K562 (cell line): Measurements from ENCODE around the gene PIRT. TPM values are rescaled to one million over a fixed set of nuclear protein-coding genes. Genes with fewer than 3 reads are reported as not detected.

Experiments used
- ATAC-seq: fragments of 200-7000 bp; cut with Tn5 transposase; 3 replicates; pipeline ENCODE4 v1.9.1; 2020; ENCODE audit warnings: moderate library complexity
- BruUV-seq: library from RNA; stranded (reverse); fragments of 400-500 nt; replicated peaks from 2 replicates; lab custom pipeline; 2021; lab: Mats Ljungman, UMichigan
- CTCF ChIA-PET: fragments of 300-600 bp; formaldehyde crosslinking; extraction: SDS; loops from one replicate; lab custom pipeline; 2021; ENCODE audit warnings: low intra/inter-chr PET ratio; lab: Yijun Ruan, JAX
- POLR2A ChIA-PET: fragments of 300-600, 350-650 bp; sonication (Branson Sonifier 250); formaldehyde crosslinking; extraction: SDS; loops from one replicate; lab custom pipeline; 2021; ENCODE audit warnings: antibody characterized with exemption, inconsistent platforms; lab: Yijun Ruan, JAX
- DNase-seq, 4 experiments: peaks; one replicate each; pipeline versions ENCODE4 v3.0.0 to v3.0.0-alpha.2; 2011 to 2018; ENCODE audit warnings: low spot score in 3 of 4, mixed read lengths in 3 of 4; ENCODE audit errors: extremely low read depth in 1 of 4
- FAIRE-seq: peaks from 2 replicates; lab custom pipeline; 2011; peaks lifted over from hg19 to GRCh38; lab: Jason Lieb, UNC
- H2AFZ ChIP-seq: 2 replicates; pipeline ENCODE4 v1.6.0; 2011; ENCODE audit warnings: low read depth, low read length, control low read depth, inconsistent platforms
- H3K27ac ChIP-seq: fragments of 200-600 bp; 3 replicates; pipeline ENCODE4 v1.8.0; 2011; ENCODE audit warnings: low read depth, mild to moderate bottlenecking, control low read depth, inconsistent platforms, low read length, moderate library complexity, mixed read lengths; ENCODE audit errors: extremely low read depth
- H3K27me3 ChIP-seq, 2 experiments: fragments of 300-600 bp in 1 of 2; 2 replicates in 1 of 2; 3 replicates in 1 of 2; pipeline versions ENCODE4 v1.6.0 to v1.8.0; 2011; ENCODE audit warnings: inconsistent platforms in 2 of 2, low read length in 2 of 2, mild to moderate bottlenecking in 1 of 2, mixed read lengths in 1 of 2, moderate library complexity in 1 of 2; ENCODE audit not compliant: control insufficient read depth in 2 of 2, insufficient read depth in 2 of 2
- H3K36me3 ChIP-seq: fragments of 300-600 bp; 3 replicates; pipeline ENCODE4 v1.8.0; 2011; ENCODE audit warnings: mild to moderate bottlenecking, low read length, inconsistent platforms; ENCODE audit not compliant: control insufficient read depth, insufficient read depth
- H3K4me1 ChIP-seq, 2 experiments: fragments of 200-600 bp in 1 of 2; replicated peaks in 1 of 2; 2 replicates in 1 of 2; 3 replicates in 1 of 2; pipeline versions ENCODE4 v1.5.1 to v1.8.0; 2011; ENCODE audit warnings: inconsistent platforms in 2 of 2, low read length in 2 of 2, mild to moderate bottlenecking in 1 of 2, mixed read lengths in 1 of 2, moderate library complexity in 1 of 2; ENCODE audit not compliant: control insufficient read depth in 2 of 2, insufficient read depth in 2 of 2
- H3K4me2 ChIP-seq: 2 replicates; pipeline ENCODE4 v1.6.1; 2011; ENCODE audit warnings: low read length, control low read depth, inconsistent platforms, mixed read lengths; ENCODE audit not compliant: insufficient read depth
- H3K4me3 ChIP-seq: fragments of 200-600 bp; sonication (generic), shearing (Covaris generic); 2 replicates; pipeline ENCODE4 v1.5.1; 2016; ENCODE audit warnings: control low read depth, inconsistent platforms
- H3K79me2 ChIP-seq: fragments of 200-600 bp; 3 replicates; pipeline ENCODE4 v1.8.0; 2011; ENCODE audit warnings: low read length, inconsistent platforms; ENCODE audit not compliant: control insufficient read depth, insufficient read depth
- H3K9ac ChIP-seq, 2 experiments: 2 replicates each; pipeline versions ENCODE4 v1.6.0 to v1.6.1; 2011; ENCODE audit warnings: low read depth in 2 of 2, low read length in 2 of 2, control low read depth in 1 of 2, inconsistent platforms in 1 of 2, mild to moderate bottlenecking in 1 of 2, mixed read lengths in 1 of 2; ENCODE audit not compliant: insufficient read depth in 1 of 2
- H3K9me1 ChIP-seq: one replicate; pipeline ENCODE4 v1.6.0; 2011; ENCODE audit warnings: inconsistent platforms, mild to moderate bottlenecking, low read length, moderate library complexity; ENCODE audit not compliant: control insufficient read depth, insufficient read depth
- H3K9me3 ChIP-seq: replicated peaks from 2 replicates; pipeline ENCODE4 v1.5.1; 2011; ENCODE audit warnings: low read depth, low read length, inconsistent platforms; ENCODE audit not compliant: control insufficient read depth, insufficient read depth
- H4K20me1 ChIP-seq: replicated peaks from 2 replicates; pipeline ENCODE4 v1.6.1; 2011; ENCODE audit warnings: low read length, inconsistent platforms, mixed read lengths; ENCODE audit not compliant: control insufficient read depth, insufficient read depth
- GATAD2B ChIP-seq: fragments of 450-650 bp; IDR thresholded peaks from 2 replicates; pipeline ENCODE4 v1.6.1; 2017; ENCODE audit warnings: mild to moderate bottlenecking, borderline replicate concordance
- HNRNPH1 ChIP-seq: fragments of 200-400 bp; formaldehyde crosslinking; optimal IDR thresholded peaks from 2 replicates; pipeline ENCODE3; 2017; ENCODE audit warnings: low read depth, mild to moderate bottlenecking, low read length, moderate library complexity
- IRF9 ChIP-seq: fragments of 450-650 bp; IDR thresholded peaks from 2 replicates; pipeline ENCODE4 v1.6.1; 2016; ENCODE audit warnings: missing biosample characterization, missing genetic modification characterization
- NCOA6 ChIP-seq: fragments of 450-650 bp; IDR thresholded peaks from 2 replicates; pipeline ENCODE4 v1.6.1; 2017; ENCODE audit warnings: mild to moderate bottlenecking
- POLR2H ChIP-seq: IDR thresholded peaks from 2 replicates; pipeline ENCODE4 v1.6.1; 2016; ENCODE audit warnings: missing genetic modification characterization, low read depth, mild to moderate bottlenecking, control low read depth, missing compliant biosample characterization, moderate library complexity
- PURB ChIP-seq: sonication (generic); formaldehyde crosslinking; IDR thresholded peaks from 2 replicates; pipeline ENCODE4 v1.9.0; 2021; ENCODE audit warnings: low read depth, mild to moderate bottlenecking, missing genetic modification reagents
- VEZF1 ChIP-seq: fragments of 200-800 bp; sonication (Bioruptor generic); IDR thresholded peaks from 2 replicates; pipeline ENCODE4 v1.6.1; 2017; ENCODE audit warnings: missing genetic modification characterization, missing compliant biosample characterization
- ZNF263 ChIP-seq: sonication (generic); formaldehyde crosslinking; IDR thresholded peaks from 2 replicates; pipeline ENCODE4 v1.8.0; 2022; ENCODE audit warnings: mild to moderate bottlenecking, missing genetic modification reagents, borderline replicate concordance
- ZSCAN32 ChIP-seq: fragments of 450-650 bp; formaldehyde crosslinking; IDR thresholded peaks from 2 replicates; pipeline ENCODE4 v1.4.0; 2020; ENCODE audit warnings: mild to moderate bottlenecking, moderate library complexity
- WGBS: fragments of 100-300 bp; shearing (Covaris generic); methylation state at CpG from one replicate; pipeline ENCODE4 v1.1.6; 2016; ENCODE audit warnings: low coverage, mixed read lengths; ENCODE audit not compliant: insufficient coverage; ENCODE audit errors: missing lambda C conversion rate; 5-methylcytosine and 5-hydroxymethylcytosine counted together
- in situ Hi-C: fragments of 300-500 bp; cut with MboI; formaldehyde crosslinking; loops from 4 replicates; pipeline ENCODE4 v1.15.0; 2018; ENCODE audit warnings: inconsistent platforms, mixed read lengths
- intact Hi-C: fragments of 100-400 bp; cut with micrococcal nuclease; formaldehyde crosslinking; loops from 2 replicates; pipeline ENCODE4 v1.14.2; 2022
- polyA plus RNA-seq, 8 experiments: library from polyadenylated mRNA; depleted of rRNA in 4 of 8; stranded (reverse) in 5 of 8; unstranded in 3 of 8; fragments of >200 nt; fragmentation: Nextera tagmentation in 2 of 8; fragmentation: Illumina TruSeq in 1 of 8; extraction: Ambion mirVana in 2 of 8; extraction: Trizol in 1 of 8; gene quantifications; 2 replicates each; pipeline versions ENCODE4 v1.2.1 to v1.2.3, GENCODE V29; 2011 to 2014; ENCODE audit warnings: inconsistent platforms in 1 of 8, missing spikeins in 1 of 8
- total RNA-seq, 7 experiments: library from RNA; depleted of rRNA in 6 of 7; stranded (reverse); fragments of >200 nt in 6 of 7; fragmentation: Illumina TruSeq in 2 of 7; extraction: Trizol in 2 of 7; gene quantifications; 2 replicates each; pipeline versions ENCODE4 v1.2.1 to v1.2.3, GENCODE V29; 2011 to 2021; ENCODE audit warnings: low replicate concordance in 1 of 7

Gene PIRT
- total and polyA plus RNA-seq, 9 of the 15 experiments (the other 6 are each of a cell fraction or from before 2014, with no cell fraction given): not detected

GRCh38 chr17:10812674-10813073 lies 25.2 kb downstream of the PIRT start:
- H3K4me1 ChIP-seq: no peaks in the 10 kb centered on the region; a peak in 1 of 5 replicates
- H3K9ac ChIP-seq: no peak overlapping the region
- H3K27me3 ChIP-seq: peaks cover 0 to 5% of the 10 kb centered on the region in 2 experiments; a peak in 1 of 5 replicates
- no peak for TF ChIP-seq PURB (CRISPR knock-in tag)
- TF ChIP-seq VEZF1 (CRISPR knock-in tag): no peak
- no peak for TF ChIP-seq ZSCAN32 (CRISPR knock-in tag)
- TF ChIP-seq GATAD2B: no peak
- no peak for TF ChIP-seq POLR2H (tag)
- TF ChIP-seq IRF9: no peak
- no peak for TF ChIP-seq HNRNPH1
- TF ChIP-seq NCOA6: no peak
- TF ChIP-seq ZNF263 (CRISPR knock-in tag): no peak
- TF ChIP-seq, all 486 proteins: peak for 0
- Histone ChIP-seq H3K9me1 (no peaks in the 10 kb centered on the region), H3K4me2 (no peak overlapping the region), H2AFZ (no peak overlapping the region), H3K36me3 (no peaks in the 10 kb centered on the region), H3K9me3 (no peaks in the 10 kb centered on the region), H3K4me3 (no peak overlapping the region), H3K27ac (no peak overlapping the region), H3K79me2 (no peaks in the 10 kb centered on the region), H4K20me1 (no peaks in the 10 kb centered on the region)
- intact Hi-C loops (no loop called here), in situ Hi-C loops (no loop called here)
- no TSS peak for BruUV-seq
- ChIA-PET CTCF (no interaction called here), POLR2A (no interaction called here)
- FAIRE-seq (no peak), DNase-seq (no peak), ATAC-seq (no peak)
- WGBS: 0% methylated on average over 4 of the region's 5 CpGs
